HEK293T (cell line): ENCODE results near the gene SAT2.
"Not testable (repeated sequence)": the region's sequence is repeated elsewhere in the genome, so short reads cannot be mapped to it uniquely, and the experiment has no call there.

Experiments
- CTCF ChIA-PET: fragments of 350-600 bp; formaldehyde crosslinking; extraction: SDS; loops from one replicate; lab custom pipeline; 2021; ENCODE audit warnings: antibody characterized with exemption, inconsistent platforms; lab: Yijun Ruan, JAX
- POLR2A ChIA-PET: fragments of 350-600 bp; formaldehyde crosslinking; extraction: SDS; loops from one replicate; lab custom pipeline; 2020; ENCODE audit warnings: antibody characterized with exemption, inconsistent platforms; lab: Yijun Ruan, JAX
- DNase-seq: peaks from one replicate; pipeline ENCODE4 v3.0.0; 2012; ENCODE audit warnings: mixed read lengths; ENCODE audit errors: extremely low spot score
- ARNT ChIP-seq: fragments of 450-650 bp; IDR thresholded peaks from 2 replicates; pipeline ENCODE4 v1.6.1; 2017; ENCODE audit warnings: mild to moderate bottlenecking
- BHLHE40 ChIP-seq: fragments of 450-650 bp; IDR thresholded peaks from 2 replicates; pipeline ENCODE4 v1.6.1; 2016; ENCODE audit warnings: mild to moderate bottlenecking, moderate library complexity, borderline replicate concordance
- CTBP1 ChIP-seq: fragments of 450-650 bp; IDR thresholded peaks from 2 replicates; pipeline ENCODE4 v1.6.1; 2016; ENCODE audit warnings: borderline replicate concordance
- ELF4 ChIP-seq: fragments of 450-650 bp; IDR thresholded peaks from 2 replicates; pipeline ENCODE4 v1.6.1; 2017; ENCODE audit warnings: antibody characterized with exemption
- FOXA1 ChIP-seq: fragments of 450-650 bp; IDR thresholded peaks from 2 replicates; pipeline ENCODE4 v1.6.1; 2016; ENCODE audit warnings: mild to moderate bottlenecking
- FOXK2 ChIP-seq: fragments of 450-650 bp; IDR thresholded peaks from 2 replicates; pipeline ENCODE4 v1.6.1; 2016; ENCODE audit warnings: mild to moderate bottlenecking
- FOXM1 ChIP-seq: fragments of 450-650 bp; IDR thresholded peaks from 2 replicates; pipeline ENCODE4 v1.6.1; 2017; ENCODE audit warnings: mild to moderate bottlenecking, borderline replicate concordance
- HDGF ChIP-seq: fragments of 450-650 bp; IDR thresholded peaks from 2 replicates; pipeline ENCODE4 v1.6.1; 2017; ENCODE audit warnings: antibody characterized with exemption, borderline replicate concordance
- L3MBTL2 ChIP-seq: fragments of 450-650 bp; conservative IDR thresholded peaks from 2 replicates; pipeline ENCODE4 v1.6.1; 2016; ENCODE audit warnings: mild to moderate bottlenecking
- LEF1 ChIP-seq: fragments of 450-650 bp; IDR thresholded peaks from 2 replicates; pipeline ENCODE4 v1.6.1; 2017; ENCODE audit warnings: mild to moderate bottlenecking, borderline replicate concordance
- NFRKB ChIP-seq: fragments of 450-650 bp; IDR thresholded peaks from 2 replicates; pipeline ENCODE4 v1.6.1; 2016; ENCODE audit warnings: mild to moderate bottlenecking, moderate library complexity
- PKNOX1 ChIP-seq: fragments of 450-650 bp; IDR thresholded peaks from 2 replicates; pipeline ENCODE4 v1.6.1; 2016
- SP1 ChIP-seq: fragments of 450-650 bp; IDR thresholded peaks from 2 replicates; pipeline ENCODE4 v1.6.1; 2017
- SUZ12 ChIP-seq: fragments of 450-650 bp; IDR thresholded peaks from 2 replicates; pipeline ENCODE4 v1.6.1; 2016; ENCODE audit warnings: mild to moderate bottlenecking
- TARDBP ChIP-seq: fragments of 450-650 bp; IDR thresholded peaks from 2 replicates; pipeline ENCODE4 v1.6.1; 2016
- ZNF384 ChIP-seq: fragments of 450-650 bp; IDR thresholded peaks from 2 replicates; pipeline ENCODE4 v1.6.1; 2016

SAT2 gene

GRCh38 chr17:7651665-7652387 lies 24.2 kb upstream of the SAT2 start:
- TF ChIP-seq L3MBTL2 = no peak
- TF ChIP-seq CTBP1 = no peak
- TF ChIP-seq FOXK2 = no peak
- TF ChIP-seq SP1 = no peak
- TF ChIP-seq LEF1 = no peak
- no peak for TF ChIP-seq FOXM1
- TF ChIP-seq HDGF = no peak
- no peak for TF ChIP-seq SUZ12
- no peak for TF ChIP-seq BHLHE40
- TF ChIP-seq ARNT = no peak
- DNase-seq = no peak
- ChIA-PET CTCF (interaction anchor here (0.8 to 1.8 kb wide), 5 partner anchors 17 to 64 kb away, joined by 3 to 10 read pairs (median 6); partner anchors contain the start of genes TP53 and WRAP53), POLR2A (interaction anchor here (0.7 to 10.6 kb wide), 8 partner anchors 10 to 1835 kb away, joined by 3 to 143 read pairs (median 6); partner anchors contain the start of genes SAT2, TP53 and WRAP53)

DNA sequence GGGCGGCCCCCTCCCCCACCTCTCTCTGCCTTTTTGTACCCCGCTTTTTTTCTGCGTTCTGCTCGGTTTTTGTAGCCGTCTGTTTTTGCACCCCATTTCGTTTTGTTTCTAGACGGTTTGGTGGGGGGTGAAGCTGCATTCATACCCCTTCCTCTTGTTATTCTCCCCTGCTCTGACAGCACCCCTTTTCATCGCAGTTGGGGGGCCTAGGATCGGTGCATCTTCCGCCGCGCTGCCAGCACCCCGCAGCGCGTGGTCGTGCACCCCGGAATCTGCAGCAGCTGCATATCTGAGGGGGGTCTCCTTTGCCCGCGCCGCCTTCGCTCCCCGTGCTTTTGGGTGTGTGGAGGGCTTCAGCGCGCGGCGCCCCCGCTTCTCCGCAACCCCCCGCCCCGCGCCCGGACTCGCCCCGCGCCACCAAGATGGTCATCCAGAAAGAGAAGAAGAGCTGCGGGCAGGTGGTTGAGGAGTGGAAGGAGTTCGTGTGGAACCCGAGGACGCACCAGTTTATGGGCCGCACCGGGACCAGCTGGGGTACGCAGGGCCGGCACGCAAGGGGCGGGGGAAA lies 23.6 kb upstream of the SAT2 start:
- TF ChIP-seq FOXK2 = no peak
- 0 out of 2 replicates have a peak, but pooled peaks have one; percentile 12 for TF ChIP-seq L3MBTL2
- DNase-seq = no peak
- POLR2A ChIA-PET = interaction anchor here (0.9 to 10.6 kb wide), 14 partner anchors 8 to 77 kb away, joined by 3 to 143 read pairs (median 5); partner anchors contain the start of genes MPDU1, SAT2, TP53 and WRAP53
- CTCF ChIA-PET = interaction anchor here (0.6 to 1.8 kb wide), 6 partner anchors 16 to 485 kb away, joined by 3 to 10 read pairs (median 6); partner anchors contain the start of genes TP53 and WRAP53

GRCh38 chr17:7650509-7651096 lies 23.0 kb upstream of the SAT2 start, which contains the start of gene ATP1B2:
Gene ATP1B2, plus strand, starts transcription at chr17:7650926. Its CDS starts 593 bp downstream, at chr17:7651519.
- POLR2A ChIA-PET = interaction anchor here (0.9 to 10.6 kb wide), 13 partner anchors 8 to 67 kb away, joined by 3 to 143 read pairs (median 5); partner anchors contain the start of genes MPDU1, SAT2, TP53 and WRAP53

DNA sequence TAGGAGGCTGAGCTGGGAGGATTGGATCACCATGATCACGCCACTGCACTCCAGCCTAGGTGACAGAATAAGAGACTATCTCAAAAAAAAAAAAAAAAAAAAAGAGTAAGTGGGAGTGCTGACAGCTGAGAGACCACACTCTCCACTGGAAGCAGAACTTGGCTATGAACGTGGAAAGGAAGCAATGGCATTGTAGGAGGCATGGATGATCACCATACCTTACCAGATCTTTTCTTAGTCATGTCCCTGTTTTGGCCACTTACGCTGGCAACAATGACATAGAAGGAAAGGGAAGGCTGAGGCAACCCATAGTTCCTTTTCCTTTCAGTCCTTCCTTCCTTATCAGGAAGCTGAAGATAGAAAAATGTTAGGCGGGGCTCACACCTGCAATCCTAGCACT lies 19.4 kb upstream of the SAT2 start:
- no peak for TF ChIP-seq SUZ12
- TF ChIP-seq ARNT = no peak
- TF ChIP-seq HDGF = no peak
- no peak for TF ChIP-seq SP1
- TF ChIP-seq ELF4 = no peak
- TF ChIP-seq TARDBP = no peak
- no peak for TF ChIP-seq LEF1
- TF ChIP-seq FOXA1 = no peak
- TF ChIP-seq FOXK2 = no peak
- TF ChIP-seq NFRKB = no peak
- no peak for TF ChIP-seq L3MBTL2
- TF ChIP-seq CTBP1 = no peak
- no peak for TF ChIP-seq FOXM1
- no peak for TF ChIP-seq ZNF384
- no peak for TF ChIP-seq BHLHE40
- no peak for TF ChIP-seq PKNOX1
- ChIA-PET POLR2A (interaction anchor here (1.5 to 2.0 kb wide), 2 partner anchors 19 to 39 kb away, joined by 3 to 7 read pairs; partner anchors contain the start of gene SAT2), CTCF (interaction anchor here (1.1 kb wide), 1 partner anchor 36 kb away, joined by 3 read pairs; no protein-coding TSS in a partner anchor)
- no peak for DNase-seq

More at GRCh38 chr17:7650509-7651096, 23.0 kb upstream of the SAT2 start, which contains the start of gene ATP1B2:
- TF ChIP-seq HDGF = no peak
- TF ChIP-seq SUZ12 = no peak
- no peak for TF ChIP-seq FOXM1
- CTCF ChIA-PET = interaction anchor here (0.5 to 1.8 kb wide), 6 partner anchors 16 to 486 kb away, joined by 3 to 10 read pairs (median 6); partner anchors contain the start of gene WRAP53
- peak; percentile 87 for DNase-seq

DNA sequence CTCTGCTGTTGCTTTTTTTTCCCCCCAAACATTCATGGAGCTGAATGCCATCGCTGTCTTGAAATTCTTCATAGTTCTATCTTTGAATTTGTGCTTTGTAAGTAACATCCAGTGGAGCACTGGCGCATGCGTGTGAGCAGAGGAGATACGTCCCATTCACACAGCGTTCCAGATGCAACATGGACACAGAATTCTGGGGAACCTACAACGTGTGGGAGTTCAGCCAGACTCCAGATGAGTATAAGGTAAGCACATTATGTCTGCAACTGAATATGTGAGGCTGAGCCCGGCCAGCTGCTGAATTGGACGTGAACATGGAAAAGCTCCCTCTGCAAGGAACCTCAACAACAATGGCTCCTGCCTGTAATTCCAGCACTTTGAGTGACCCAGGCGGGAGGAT lies 18.8 kb upstream of the SAT2 start:
- ChIA-PET CTCF (no interaction called here), POLR2A (interaction anchor here (1.5 to 2.0 kb wide), 2 partner anchors 19 to 40 kb away, joined by 3 to 7 read pairs; partner anchors contain the start of gene SAT2)
- no peak for TF ChIP-seq SP1
- no peak for TF ChIP-seq L3MBTL2
- TF ChIP-seq ELF4 = no peak
- TF ChIP-seq NFRKB = no peak
- no peak for TF ChIP-seq ARNT
- no peak for TF ChIP-seq FOXM1
- TF ChIP-seq CTBP1 = no peak
- TF ChIP-seq FOXK2 = no peak
- TF ChIP-seq BHLHE40 = no peak
- no peak for TF ChIP-seq PKNOX1
- no peak for TF ChIP-seq ZNF384
- TF ChIP-seq TARDBP = no peak
- TF ChIP-seq SUZ12 = no peak
- TF ChIP-seq LEF1 = no peak
- TF ChIP-seq HDGF = no peak
- no peak for TF ChIP-seq FOXA1
- no peak for DNase-seq

- no peak for TF ChIP-seq FOXA1
- TF ChIP-seq HDGF = no peak
- TF ChIP-seq CTBP1 = no peak
- TF ChIP-seq TARDBP = no peak
- no peak for TF ChIP-seq ELF4
- TF ChIP-seq SUZ12 = no peak
- no peak for TF ChIP-seq LEF1
- TF ChIP-seq PKNOX1 = no peak
- TF ChIP-seq ZNF384 = no peak
- no peak for TF ChIP-seq SP1
- no peak for TF ChIP-seq L3MBTL2
- no peak for TF ChIP-seq ARNT
- CTCF ChIA-PET = no interaction called here
- POLR2A ChIA-PET = no interaction called here
- no peak for DNase-seq
Observed at GRCh38 chr17:7644775-7645174, 17.2 kb upstream of the SAT2 start.

DNA sequence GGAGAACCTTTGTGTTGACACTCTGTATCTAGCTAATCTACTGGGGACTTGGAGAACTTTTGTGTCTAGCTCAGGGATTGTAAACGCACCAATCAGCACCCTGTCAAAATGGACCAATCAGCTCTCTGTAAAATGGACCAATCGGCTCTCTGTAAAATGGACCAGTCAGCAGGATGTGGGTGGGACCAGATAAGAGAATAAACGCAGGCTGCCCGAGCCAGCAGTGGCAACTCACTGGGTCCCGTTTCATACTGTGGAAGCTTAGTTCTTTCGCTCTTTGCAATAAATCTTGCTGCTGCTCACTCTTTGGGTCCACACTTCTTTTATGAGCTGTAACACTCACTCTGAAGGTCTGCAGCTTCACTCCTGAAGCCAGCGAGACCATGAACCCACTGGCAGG lies 14.0 kb upstream of the SAT2 start:
- not testable (repeated sequence) for DNase-seq
- POLR2A ChIA-PET = interaction anchor here (2.0 to 3.7 kb wide), 2 partner anchors 9 to 46 kb away, joined by 12 to 15 read pairs; partner anchors contain the start of genes ATP1B2, TP53 and WRAP53
- CTCF ChIA-PET = interaction anchor here (1.1 kb wide), 1 partner anchor 9 kb away, joined by 5 read pairs; no protein-coding TSS in a partner anchor
